HCT116 (cell line): ENCODE measurements around the gene LRRC52. TPM values are rescaled to one million over a fixed set of nuclear protein-coding genes. Genes with fewer than 3 reads are reported as not detected.

ENCODE experiments used
- ATAC-seq: fragments of 200-7000 bp; cut with Tn5 transposase; 2 replicates; pipeline ENCODE4 v1.9.1; 2020; ENCODE audit warnings: mild to moderate bottlenecking, moderate library complexity
- BruUV-seq: library from RNA; stranded (reverse); fragments of 400-500 nt; replicated peaks from 2 replicates; lab custom pipeline; 2021; lab: Mats Ljungman, UMichigan
- CTCF ChIA-PET: fragments of 300-600 bp; sonication (Branson Sonifier 250); formaldehyde crosslinking; loops from one replicate; lab custom pipeline; 2021; ENCODE audit warnings: antibody characterized with exemption; lab: Charles Lee
- POLR2A ChIA-PET: fragments of 300-600, 350-600 bp; sonication (Branson Sonifier 250); formaldehyde crosslinking; loops from one replicate; lab custom pipeline; 2021; ENCODE audit warnings: antibody characterized with exemption; lab: Charles Lee
- RAD21 ChIA-PET, 2 experiments: fragments of 300-600 bp; sonication (Branson Sonifier 250); formaldehyde crosslinking; loops; one replicate each; lab custom pipeline; 2023; ENCODE audit warnings: low total read pairs in 2 of 2; ENCODE audit not compliant: uncharacterized antibody in 2 of 2, unreplicated experiment in 2 of 2, low non-redundant PET in 1 of 2; lab: Charles Lee
- DNase-seq: peaks from one replicate; pipeline ENCODE4 v3.0.0-alpha.2; 2010; ENCODE audit warnings: low read depth, low spot score
- H2AFZ ChIP-seq: fragments of 200-600 bp; shearing (Covaris generic), sonication (generic); 2 replicates; pipeline ENCODE4 v1.6.1; 2017; ENCODE audit warnings: low read depth, mixed run types, mixed read lengths, antibody characterized with exemption, low read length; ENCODE audit not compliant: poor library complexity, severe bottlenecking
- H3K27ac ChIP-seq: 2 replicates; pipeline ENCODE4 v1.5.1; 2012; ENCODE audit warnings: low read depth, low read length
- H3K27me3 ChIP-seq: fragments of 200-600 bp; sonication (generic); 2 replicates; pipeline ENCODE4 v1.6.1; 2016; ENCODE audit warnings: mixed run types, low read length, mixed read lengths; ENCODE audit not compliant: insufficient read depth
- H3K36me3 ChIP-seq, 2 experiments: fragments of 200-500 bp in 1 of 2; fragments of 200-600 bp in 1 of 2; sonication (Bioruptor generic) in 1 of 2; sonication (generic) in 1 of 2; 2 replicates each; pipeline versions ENCODE4 v1.5.1 to v1.6.1; 2014 to 2016; ENCODE audit warnings: low read length in 2 of 2, inconsistent platforms in 1 of 2, mixed read lengths in 1 of 2, mixed run types in 1 of 2; ENCODE audit not compliant: insufficient read depth in 2 of 2, control insufficient read depth in 1 of 2
- H3K4me1 ChIP-seq, 2 experiments: fragments of 200-600 bp in 1 of 2; sonication (generic) in 1 of 2; 2 replicates each; pipeline versions ENCODE4 v1.5.1 to v1.6.1; 2012 to 2017; ENCODE audit warnings: low read length in 2 of 2, inconsistent platforms in 1 of 2, mild to moderate bottlenecking in 1 of 2, mixed read lengths in 1 of 2, mixed run types in 1 of 2, moderate library complexity in 1 of 2; ENCODE audit not compliant: insufficient read depth in 2 of 2, control insufficient read depth in 1 of 2
- H3K4me2 ChIP-seq: fragments of 200-600 bp; sonication (generic); 2 replicates; pipeline ENCODE4 v1.6.1; 2017; ENCODE audit warnings: mixed run types, low read length, mixed read lengths
- H3K4me3 ChIP-seq, 2 experiments: fragments of 200-600 bp in 1 of 2; sonication (generic) in 1 of 2; replicated peaks in 1 of 2; 2 replicates each; pipeline ENCODE4 v1.5.1; 2011 to 2016; ENCODE audit warnings: low read length in 2 of 2, control low read depth in 1 of 2, low read depth in 1 of 2, mild to moderate bottlenecking in 1 of 2, mixed read lengths in 1 of 2, mixed run types in 1 of 2
- H3K79me2 ChIP-seq: fragments of 200-600 bp; sonication (generic); 2 replicates; pipeline ENCODE4 v1.6.1; 2017; ENCODE audit warnings: mild to moderate bottlenecking, mixed run types, low read length, moderate library complexity, mixed read lengths; ENCODE audit not compliant: insufficient read depth
- H3K9ac ChIP-seq: fragments of 200-600 bp; sonication (generic); 2 replicates; pipeline ENCODE4 v1.6.1; 2016; ENCODE audit warnings: low read length, mixed read lengths
- H3K9me2 ChIP-seq: fragments of 200-600 bp; sonication (generic), shearing (Covaris generic); 2 replicates; pipeline ENCODE4 v1.6.1; 2017; ENCODE audit warnings: mixed run types, mild to moderate bottlenecking, moderate library complexity; ENCODE audit not compliant: insufficient read depth
- H3K9me3 ChIP-seq, 2 experiments: fragments of 200-500 bp in 1 of 2; fragments of 200-600 bp in 1 of 2; sonication (Bioruptor generic) in 1 of 2; sonication (generic) in 1 of 2; 2 replicates each; pipeline ENCODE4 v1.6.1; 2014 to 2017; ENCODE audit warnings: low read length in 2 of 2, mixed read lengths in 2 of 2, inconsistent platforms in 1 of 2, low read depth in 1 of 2, mild to moderate bottlenecking in 1 of 2, mixed run types in 1 of 2, moderate library complexity in 1 of 2; ENCODE audit not compliant: control insufficient read depth in 1 of 2, insufficient read depth in 1 of 2
- H4K20me1 ChIP-seq: fragments of 200-600 bp; sonication (generic), shearing (Covaris generic); 2 replicates; pipeline ENCODE4 v1.6.1; 2017; ENCODE audit warnings: mixed run types, mild to moderate bottlenecking, moderate library complexity; ENCODE audit not compliant: insufficient read depth
- ATF3 ChIP-seq: IDR thresholded peaks from 2 replicates; pipeline ENCODE4 v1.6.1; 2012
- CBX3 ChIP-seq: IDR thresholded peaks from 2 replicates; pipeline ENCODE4 v1.6.1; 2012; ENCODE audit warnings: low read depth
- CTCF ChIP-seq, 3 experiments: fragments of 200-600 bp in 1 of 3; sonication (generic) in 1 of 3; IDR thresholded peaks in 2 of 3; conservative IDR thresholded peaks in 1 of 3; 2 replicates each; pipeline ENCODE4 v1.5.1; 2012 to 2017; ENCODE audit warnings: low read depth in 2 of 3, low read length in 2 of 3, antibody characterized with exemption in 1 of 3, borderline replicate concordance in 1 of 3, control low read depth in 1 of 3, mild to moderate bottlenecking in 1 of 3, mixed read lengths in 1 of 3, mixed run types in 1 of 3, moderate library complexity in 1 of 3; ENCODE audit not compliant: insufficient read depth in 1 of 3
- EGR1 ChIP-seq: IDR thresholded peaks from 2 replicates; pipeline ENCODE4 v1.6.1; 2012; ENCODE audit warnings: low read depth
- EZH2 ChIP-seq: fragments of 200-600 bp; sonication (generic); IDR thresholded peaks from 2 replicates; pipeline ENCODE4 v1.6.1; 2017; ENCODE audit warnings: antibody characterized with exemption, mixed run types
- EZH2phosphoT487 ChIP-seq: fragments of 200-600 bp; IDR thresholded peaks from 2 replicates; pipeline ENCODE4 v1.6.1; 2018; ENCODE audit warnings: antibody characterized with exemption, borderline replicate concordance
- FOSL1 ChIP-seq: IDR thresholded peaks from 2 replicates; pipeline ENCODE4 v1.6.1; 2012; ENCODE audit warnings: low read depth
- JUND ChIP-seq: IDR thresholded peaks from 2 replicates; pipeline ENCODE4 v1.6.1; 2012
- POLR2A ChIP-seq: IDR thresholded peaks from 2 replicates; pipeline ENCODE4 v1.7.0; 2011; ENCODE audit warnings: borderline replicate concordance; ENCODE audit not compliant: insufficient read depth, insufficient read length; ENCODE audit errors: extremely low read depth
- POLR2AphosphoS5 ChIP-seq: IDR thresholded peaks from 2 replicates; pipeline ENCODE4 v1.6.1; 2011; ENCODE audit warnings: mild to moderate bottlenecking, low read depth, low read length, moderate library complexity
- RAD21 ChIP-seq: IDR thresholded peaks from 2 replicates; pipeline ENCODE4 v1.6.1; 2012; ENCODE audit warnings: low read depth, mild to moderate bottlenecking
- SP1 ChIP-seq: IDR thresholded peaks from 2 replicates; pipeline ENCODE4 v1.6.1; 2012; ENCODE audit warnings: low read depth
- SRF ChIP-seq: IDR thresholded peaks from 2 replicates; pipeline ENCODE4 v1.6.1; 2012; ENCODE audit warnings: low read depth
- TCF7L2 ChIP-seq: IDR thresholded peaks from 2 replicates; pipeline ENCODE4 v1.7.0; 2011; ENCODE audit warnings: borderline replicate concordance, inconsistent platforms; ENCODE audit not compliant: insufficient read depth, insufficient read length; ENCODE audit errors: extremely low read depth
- YY1 ChIP-seq: IDR thresholded peaks from 2 replicates; pipeline ENCODE4 v1.6.1; 2011; ENCODE audit warnings: low read length, low read depth, moderate library complexity, mild to moderate bottlenecking; ENCODE audit not compliant: insufficient replicate concordance; ENCODE audit errors: extremely low read depth
- ZBTB33 ChIP-seq: IDR thresholded peaks from 2 replicates; pipeline ENCODE4 v1.6.1; 2011; ENCODE audit warnings: mild to moderate bottlenecking, low read length, moderate library complexity; ENCODE audit not compliant: insufficient replicate concordance; ENCODE audit errors: extremely low read depth
- ZNF274 ChIP-seq: fragments of 200-500 bp; sonication (Bioruptor generic); IDR thresholded peaks from 2 replicates; pipeline ENCODE4 v1.6.1; 2014; ENCODE audit warnings: mild to moderate bottlenecking, low read depth, low read length, inconsistent platforms
- intact Hi-C: fragments of 100-400 bp; cut with micrococcal nuclease; formaldehyde crosslinking; loops from 2 replicates; pipeline ENCODE4 v1.10.0; 2022
- total RNA-seq: library from RNA; stranded (reverse); gene quantifications from one replicate; pipeline ENCODE4 v1.2.1, GENCODE V29; 2021; ENCODE audit not compliant: unreplicated experiment

Gene LRRC52
- total RNA-seq, 1 experiment from 2014 or later, result not detected

- TF ChIP-seq CTCF (IDR thresholded peaks at IDR 0.05 in 2 of 3, conservative IDR thresholded peaks at IDR 0.05 in 1 of 3; ENCODE audit: borderline replicate concordance in 1 of 3, insufficient read depth in 1 of 3, low read depth in 2 of 3, low read length in 2 of 3) (no peak), SRF (no peak), TCF7L2 (no peak), JUND (no peak), POLR2A (no peak), ATF3 (no peak)
Measured at GRCh38 chr1:165542015-165542631, 1.7 kb upstream of the LRRC52 start (continued).

GRCh38 chr1:165542647-165543046 lies 1.2 kb upstream of the LRRC52 start:
- intact Hi-C loops, result no loop called here
- Histone ChIP-seq H3K9me3 (no peaks in the 10 kb centered on the region), H3K4me3 (no peak overlapping the region), H3K79me2 (no peaks in the 10 kb centered on the region), H3K27ac (no peak overlapping the region), H3K9ac (no peak overlapping the region), H3K4me1 (peaks cover 0 to 8% of the 10 kb centered on the region in 2 experiments; a peak in 1 of 4 replicates), H3K36me3 (no peaks in the 10 kb centered on the region), H2AFZ (no peak overlapping the region), H3K4me2 (no peak overlapping the region), H4K20me1 (no peaks in the 10 kb centered on the region), H3K9me2 (no peaks in the 10 kb centered on the region), H3K27me3 (peaks cover 44% of the 10 kb centered on the region)
- ATAC-seq (no peak), DNase-seq (no peak)
- POLR2A ChIA-PET, result no interaction called here
- BruUV-seq, result no TSS peak
- CTCF ChIA-PET, result no interaction called here
- RAD21 ChIA-PET, result no interaction called here
- no peak for TF ChIP-seq FOSL1
- no peak for TF ChIP-seq ZBTB33
- no peak for TF ChIP-seq SP1
- no peak for TF ChIP-seq EZH2
- no peak for TF ChIP-seq YY1
- no peak for TF ChIP-seq POLR2A
- no peak for TF ChIP-seq CBX3
- no peak for TF ChIP-seq EGR1
- no peak for TF ChIP-seq ATF3
- no peak for TF ChIP-seq TCF7L2
- TF ChIP-seq ZNF274, result no peak
- no peak for TF ChIP-seq POLR2AphosphoS5
- no peak for TF ChIP-seq RAD21
- TF ChIP-seq EZH2phosphoT487, result no peak
- TF ChIP-seq JUND, result no peak
- TF ChIP-seq CTCF (IDR thresholded peaks at IDR 0.05 in 2 of 3, conservative IDR thresholded peaks at IDR 0.05 in 1 of 3; ENCODE audit: borderline replicate concordance in 1 of 3, insufficient read depth in 1 of 3, low read depth in 2 of 3, low read length in 2 of 3), result no peak
